Measurements from ENCODE around the gene BDKRB2. TPM values are rescaled to one million over a fixed set of nuclear protein-coding genes. Genes with fewer than 3 reads are reported as not detected.

Gene BDKRB2
- polyA plus RNA-seq, 1 experiment = 182 TPM

DNA sequence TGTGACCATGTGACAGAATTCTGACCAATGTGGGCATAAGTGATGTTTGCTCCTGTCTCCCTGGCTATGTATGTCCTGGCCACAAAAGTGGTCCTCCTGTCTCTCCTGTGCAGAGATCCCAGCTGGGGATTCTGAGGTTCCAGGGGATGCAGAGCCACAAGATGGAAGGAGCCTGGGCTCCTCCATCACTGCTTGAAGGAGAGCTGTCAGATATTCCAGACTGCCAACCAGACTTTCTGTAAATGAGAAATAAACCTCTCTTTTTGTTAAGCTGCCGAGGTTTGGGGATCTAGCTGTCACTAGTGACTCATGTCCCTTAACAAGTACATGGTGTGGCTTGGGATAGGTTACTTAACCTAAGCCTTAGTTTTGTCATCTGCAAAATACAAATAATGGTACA, 73.3 kb downstream of the BDKRB2 start:
- H3K9me3 ChIP-seq (ENCODE audit: control insufficient read depth, insufficient read depth, low read length) = peaks cover 10% of the 10 kb centered on the region
- POLR2A ChIA-PET = no interaction called here
- H3K27ac ChIP-seq (ENCODE audit: low read depth, low read length) = no peak overlapping the region
- CTCF ChIA-PET = interaction anchor here (1.8 to 13.1 kb wide), 3 partner anchors 175 to 279 kb away, joined by 5 to 218 read pairs (median 10); no protein-coding TSS in a partner anchor
- no peak for DNase-seq (ENCODE audit: low read depth, low spot score)
- H3K4me3 ChIP-seq (ENCODE audit: low read depth, low read length) = no peak overlapping the region
- no peaks in the 10 kb centered on the region for H3K27me3 ChIP-seq (ENCODE audit: control insufficient read depth, insufficient read depth, low read length)
- TF ChIP-seq, protein P1, sequence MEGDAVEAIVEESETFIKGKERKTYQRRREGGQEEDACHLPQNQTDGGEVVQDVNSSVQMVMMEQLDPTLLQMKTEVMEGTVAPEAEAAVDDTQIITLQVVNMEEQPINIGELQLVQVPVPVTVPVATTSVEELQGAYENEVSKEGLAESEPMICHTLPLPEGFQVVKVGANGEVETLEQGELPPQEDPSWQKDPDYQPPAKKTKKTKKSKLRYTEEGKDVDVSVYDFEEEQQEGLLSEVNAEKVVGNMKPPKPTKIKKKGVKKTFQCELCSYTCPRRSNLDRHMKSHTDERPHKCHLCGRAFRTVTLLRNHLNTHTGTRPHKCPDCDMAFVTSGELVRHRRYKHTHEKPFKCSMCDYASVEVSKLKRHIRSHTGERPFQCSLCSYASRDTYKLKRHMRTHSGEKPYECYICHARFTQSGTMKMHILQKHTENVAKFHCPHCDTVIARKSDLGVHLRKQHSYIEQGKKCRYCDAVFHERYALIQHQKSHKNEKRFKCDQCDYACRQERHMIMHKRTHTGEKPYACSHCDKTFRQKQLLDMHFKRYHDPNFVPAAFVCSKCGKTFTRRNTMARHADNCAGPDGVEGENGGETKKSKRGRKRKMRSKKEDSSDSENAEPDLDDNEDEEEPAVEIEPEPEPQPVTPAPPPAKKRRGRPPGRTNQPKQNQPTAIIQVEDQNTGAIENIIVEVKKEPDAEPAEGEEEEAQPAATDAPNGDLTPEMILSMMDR (IDR thresholded peaks at IDR 0.05; ENCODE audit: low read depth, low read length) = no peak

DNA sequence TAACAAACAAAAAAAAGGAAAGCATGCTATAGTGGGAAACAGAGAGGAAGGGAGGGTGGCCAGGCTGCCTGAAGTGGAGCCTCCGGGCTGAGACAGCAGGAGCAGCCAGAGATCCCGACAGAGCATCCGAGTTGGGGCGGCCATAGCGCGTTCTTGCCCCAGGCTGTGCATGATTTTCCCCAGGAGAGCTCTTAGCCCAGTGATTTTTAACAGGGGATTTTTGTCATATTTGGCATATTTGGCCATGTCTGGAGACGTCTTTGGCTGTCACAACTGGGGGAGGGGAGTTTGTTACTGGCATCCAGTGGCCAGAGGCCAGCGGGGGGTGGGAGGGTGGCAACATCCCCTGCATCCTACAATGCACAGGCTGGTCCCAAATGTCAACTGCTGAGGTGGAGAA, 74.9 kb downstream of the BDKRB2 start:
- peaks cover 10% of the 10 kb centered on the region for H3K9me3 ChIP-seq (ENCODE audit: control insufficient read depth, insufficient read depth, low read length)
- H3K27ac ChIP-seq (ENCODE audit: low read depth, low read length) = no peak overlapping the region
- CTCF ChIA-PET = interaction anchor here (0.6 to 13.1 kb wide), 4 partner anchors 30 to 181 kb away, joined by 3 to 218 read pairs (median 7); no protein-coding TSS in a partner anchor
- TF ChIP-seq, protein P1 (IDR thresholded peaks at IDR 0.05; ENCODE audit: low read depth, low read length) = no peak
- no peaks in the 10 kb centered on the region for H3K27me3 ChIP-seq (ENCODE audit: control insufficient read depth, insufficient read depth, low read length)
- H3K4me3 ChIP-seq (ENCODE audit: low read depth, low read length) = no peak overlapping the region
- DNase-seq (ENCODE audit: low read depth, low spot score) = no peak
- POLR2A ChIA-PET = no interaction called here

GRCh38 chr14:96280104-96280503, 75.5 kb downstream of the BDKRB2 start:
- no peaks in the 10 kb centered on the region for H3K27me3 ChIP-seq (ENCODE audit: control insufficient read depth, insufficient read depth, low read length)
- CTCF ChIA-PET = interaction anchor here (1.2 to 13.1 kb wide), 3 partner anchors 30 to 181 kb away, joined by 4 to 218 read pairs (median 10); no protein-coding TSS in a partner anchor

GRCh38 chr14:96281486-96281885, 76.8 kb downstream of the BDKRB2 start:
- POLR2A ChIA-PET = interaction anchor here (0.5 kb wide), 1 partner anchor 77 kb away, joined by 3 read pairs; the partner anchor contains the start of gene BDKRB2

More at GRCh38 chr14:96280104-96280503, 75.5 kb downstream of the BDKRB2 start:
- POLR2A ChIA-PET = no interaction called here
- TF ChIP-seq, protein P1 (IDR thresholded peaks at IDR 0.05; ENCODE audit: low read depth, low read length) = no peak
- no peak for DNase-seq (ENCODE audit: low read depth, low spot score)
- no peak overlapping the region for H3K27ac ChIP-seq (ENCODE audit: low read depth, low read length)
- H3K4me3 ChIP-seq (ENCODE audit: low read depth, low read length) = no peak overlapping the region
- H3K9me3 ChIP-seq (ENCODE audit: control insufficient read depth, insufficient read depth, low read length) = peaks cover 10% of the 10 kb centered on the region

GRCh38 chr14:96284008-96284407, 79.4 kb downstream of the BDKRB2 start:
- DNase-seq (ENCODE audit: low read depth, low spot score) = no peak
- ChIA-PET CTCF (interaction anchor here (0.6 kb wide), 1 partner anchor 183 kb away, joined by 3 read pairs; no protein-coding TSS in a partner anchor), POLR2A (no interaction called here)
- H3K4me3 ChIP-seq (ENCODE audit: low read depth, low read length) = no peak overlapping the region
- no peaks in the 10 kb centered on the region for H3K27me3 ChIP-seq (ENCODE audit: control insufficient read depth, insufficient read depth, low read length)
- H3K27ac ChIP-seq (ENCODE audit: low read depth, low read length) = no peak overlapping the region
- no peaks in the 10 kb centered on the region; the same call in 1 of the 2 replicates for H3K9me3 ChIP-seq (ENCODE audit: control insufficient read depth, insufficient read depth, low read length)
- TF ChIP-seq, protein P1 (IDR thresholded peaks at IDR 0.05; ENCODE audit: low read depth, low read length) = no peak

More at GRCh38 chr14:96281486-96281885, 76.8 kb downstream of the BDKRB2 start:
- Histone ChIP-seq H3K27me3 (ENCODE audit: control insufficient read depth, insufficient read depth, low read length) (no peaks in the 10 kb centered on the region), H3K9me3 (ENCODE audit: control insufficient read depth, insufficient read depth, low read length) (peaks cover 10% of the 10 kb centered on the region), H3K27ac (ENCODE audit: low read depth, low read length) (no peak overlapping the region), H3K4me3 (ENCODE audit: low read depth, low read length) (no peak overlapping the region)
- TF ChIP-seq, protein P1 (IDR thresholded peaks at IDR 0.05; ENCODE audit: low read depth, low read length) = no peak
- CTCF ChIA-PET = interaction anchor here (13.1 kb wide), 1 partner anchor 179 kb away, joined by 218 read pairs; no protein-coding TSS in a partner anchor
- no peak for DNase-seq (ENCODE audit: low read depth, low spot score)

All from AG04450 (cell line).